ENCODE results near the gene NCOA1. TPM values are rescaled to one million over a fixed set of nuclear protein-coding genes. Genes with fewer than 3 reads are reported as not detected.

Gene NCOA1
- total and polyA plus RNA-seq, 4 donors, result 6.5 to 26.6 (median 16.3) TPM

- Histone ChIP-seq H3K9ac (ENCODE audit: low read depth in 1 of 2, low read length in 2 of 2) (no peak overlapping the region), H3K4me1 (ENCODE audit: control insufficient read depth in 4 of 4, insufficient read depth in 4 of 4, low read length in 3 of 4) (no peaks in the 10 kb centered on the region), H3K27me3 (ENCODE audit: control insufficient read depth in 4 of 4, insufficient read depth in 4 of 4, low read length in 3 of 4) (no peaks in the 10 kb centered on the region), H3K4me3 (ENCODE audit: low read depth in 1 of 3, low read length in 3 of 3) (no peak overlapping the region), H3K9me3 (ENCODE audit: control insufficient read depth in 4 of 4, low read length in 3 of 4) (no peaks in the 10 kb centered on the region), H3K27ac (ENCODE audit: low read depth in 1 of 2, low read length in 2 of 2) (no peak overlapping the region), H3K36me3 (ENCODE audit: control insufficient read depth in 4 of 4, insufficient read depth in 3 of 4, low read depth in 1 of 4, low read length in 3 of 4) (no peaks in the 10 kb centered on the region)
- no peak for DNase-seq (ENCODE audit: low spot score)
- 88% methylated on average over 6 of the region's 6 CpGs for WGBS
- TF ChIP-seq ZBTB33 (IDR thresholded peaks at IDR 0.05) (no peak), RAD21 (IDR thresholded peaks at IDR 0.05) (peak; percentile 40 to 78)
Observed at GRCh38 chr2:24613154-24613814, 122.2 kb downstream of the NCOA1 start.

- H3K4me3 ChIP-seq (ENCODE audit: low read depth in 1 of 3, low read length in 3 of 3), result no peak overlapping the region
- no peak for DNase-seq (ENCODE audit: low spot score)
- H3K9me3 ChIP-seq (ENCODE audit: control insufficient read depth in 4 of 4, low read length in 3 of 4), result no peaks in the 10 kb centered on the region
- H3K9ac ChIP-seq (ENCODE audit: low read depth in 1 of 2, low read length in 2 of 2), result no peak overlapping the region
- H3K36me3 ChIP-seq (ENCODE audit: control insufficient read depth in 4 of 4, insufficient read depth in 3 of 4, low read depth in 1 of 4, low read length in 3 of 4), result no peaks in the 10 kb centered on the region
- H3K27ac ChIP-seq (ENCODE audit: low read depth in 1 of 2, low read length in 2 of 2), result no peak overlapping the region
- no peak for TF ChIP-seq EGR1 (IDR thresholded peaks at IDR 0.05; ENCODE audit: low read depth in 2 of 2)
- WGBS, result 93% methylated on average over 2 of the region's 2 CpGs
- no peaks in the 10 kb centered on the region for H3K27me3 ChIP-seq (ENCODE audit: control insufficient read depth in 4 of 4, insufficient read depth in 4 of 4, low read length in 3 of 4)
- H3K4me1 ChIP-seq (ENCODE audit: control insufficient read depth in 4 of 4, insufficient read depth in 4 of 4, low read length in 3 of 4), result no peaks in the 10 kb centered on the region
Observed at GRCh38 chr2:24616616-24617015, 125.6 kb downstream of the NCOA1 start.

- no peak overlapping the region for H3K9ac ChIP-seq (ENCODE audit: low read depth in 1 of 2, low read length in 2 of 2)
- TF ChIP-seq REST (IDR thresholded peaks at IDR 0.05) (no peak), SP1 (IDR thresholded peaks at IDR 0.05) (no peak), RXRA (IDR thresholded peaks at IDR 0.05) (no peak), YY1 (IDR thresholded peaks at IDR 0.05) (no peak), FOXA1 (IDR thresholded peaks at IDR 0.05) (no peak), JUND (IDR thresholded peaks at IDR 0.05) (no peak), EGR1 (IDR thresholded peaks at IDR 0.05; ENCODE audit: low read depth in 2 of 2) (no peak), MAX (IDR thresholded peaks at IDR 0.05) (no peak), NR2F2 (IDR thresholded peaks at IDR 0.05) (no peak), RAD21 (IDR thresholded peaks at IDR 0.05) (no peak), CTCF (IDR thresholded peaks at IDR 0.05; ENCODE audit: low read depth, low read length, missing input control) (no peak), ZBTB33 (IDR thresholded peaks at IDR 0.05) (no peak), TAF1 (conservative IDR thresholded peaks at IDR 0.05) (no peak), HNF4G (IDR thresholded peaks at IDR 0.05) (no peak), ATF3 (IDR thresholded peaks at IDR 0.05) (no peak), GABPA (IDR thresholded peaks at IDR 0.05 in 1 of 2, conservative IDR thresholded peaks at IDR 0.05 in 1 of 2) (no peak), HNF4A (conservative IDR thresholded peaks at IDR 0.05) (no peak)
- H3K27ac ChIP-seq (ENCODE audit: low read depth in 1 of 2, low read length in 2 of 2), result no peak overlapping the region
- H3K4me1 ChIP-seq (ENCODE audit: control insufficient read depth in 4 of 4, insufficient read depth in 4 of 4, low read length in 3 of 4), result no peaks in the 10 kb centered on the region
- H3K9me3 ChIP-seq (ENCODE audit: control insufficient read depth in 4 of 4, low read length in 3 of 4), result no peaks in the 10 kb centered on the region
- DNase-seq (ENCODE audit: low spot score), result no peak
- WGBS, result 88% methylated on average over 2 of the region's 2 CpGs
- H3K4me3 ChIP-seq (ENCODE audit: low read depth in 1 of 3, low read length in 3 of 3), result no peak overlapping the region
- no peaks in the 10 kb centered on the region for H3K36me3 ChIP-seq (ENCODE audit: control insufficient read depth in 4 of 4, insufficient read depth in 3 of 4, low read depth in 1 of 4, low read length in 3 of 4)
- no peaks in the 10 kb centered on the region for H3K27me3 ChIP-seq (ENCODE audit: control insufficient read depth in 4 of 4, insufficient read depth in 4 of 4, low read length in 3 of 4)
Observed at GRCh38 chr2:24617424-24617823, 126.4 kb downstream of the NCOA1 start.

Measured in liver (tissue), 9 donors.